ACHN (cell line): ENCODE results near the gene CCDC78.
"Not testable (repeated sequence)": the region's sequence is repeated elsewhere in the genome, so short reads cannot be mapped to it uniquely, and the experiment has no call there.

ENCODE experiments used
- DNase-seq: peaks from one replicate; pipeline ENCODE4 v3.0.0-alpha.2; 2015
- in situ Hi-C: cut with HindIII; loops from 2 replicates; pipeline ENCODE4 v1.10.0; 2017; ENCODE audit warnings: low sequenced_read_pairs, low pct_ligation_motif_present, low pct_unique_long_range_greater_than_20kb

Gene CCDC78

DNA sequence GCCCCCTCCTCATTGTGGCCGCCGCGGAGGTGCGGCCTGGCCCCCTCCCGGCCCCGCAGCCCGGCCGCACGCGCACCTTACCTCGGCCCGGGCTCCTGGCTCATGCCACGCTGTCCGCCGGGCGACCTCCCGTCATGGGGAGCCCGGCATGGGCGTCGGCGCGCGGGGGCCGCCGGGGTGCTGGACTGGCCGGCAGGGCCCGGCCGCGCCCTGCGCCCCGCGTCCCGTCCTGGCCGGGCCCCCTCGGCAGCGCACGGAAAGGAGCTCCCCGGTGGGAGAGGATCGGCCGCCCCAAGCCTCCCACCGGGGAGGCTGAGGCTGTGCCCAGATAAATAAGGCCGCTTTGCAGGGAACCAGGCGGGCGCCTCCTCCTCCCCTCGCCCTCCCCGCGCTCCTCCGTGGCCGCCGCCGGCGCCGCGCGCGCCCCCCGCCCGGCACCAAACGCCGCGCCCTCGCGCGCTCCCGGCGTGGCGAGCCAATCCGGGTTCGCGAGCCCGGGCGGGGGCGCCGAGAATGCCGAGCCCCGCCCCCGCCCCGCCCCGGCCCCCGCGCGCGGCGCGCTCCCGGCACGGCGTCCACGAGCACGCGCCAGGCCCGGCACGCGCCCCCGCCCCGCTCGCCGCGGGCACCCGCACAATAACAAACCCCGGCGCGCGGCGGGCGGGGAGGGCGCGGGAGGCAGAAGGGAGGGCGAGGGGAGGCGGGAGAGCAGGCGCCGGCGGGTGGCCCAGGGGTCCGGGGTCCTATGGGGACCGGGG is 20.6 kb downstream of the CCDC78 start, which contains the start of gene FBXL16:
FBXL16 (minus strand) TSS at position 371 of the 758 bp plus-strand sequence. CDS start 8,396 bp downstream, outside the sequence.
- DNase-seq = no peak
- in situ Hi-C loops = no loop called here

DNA sequence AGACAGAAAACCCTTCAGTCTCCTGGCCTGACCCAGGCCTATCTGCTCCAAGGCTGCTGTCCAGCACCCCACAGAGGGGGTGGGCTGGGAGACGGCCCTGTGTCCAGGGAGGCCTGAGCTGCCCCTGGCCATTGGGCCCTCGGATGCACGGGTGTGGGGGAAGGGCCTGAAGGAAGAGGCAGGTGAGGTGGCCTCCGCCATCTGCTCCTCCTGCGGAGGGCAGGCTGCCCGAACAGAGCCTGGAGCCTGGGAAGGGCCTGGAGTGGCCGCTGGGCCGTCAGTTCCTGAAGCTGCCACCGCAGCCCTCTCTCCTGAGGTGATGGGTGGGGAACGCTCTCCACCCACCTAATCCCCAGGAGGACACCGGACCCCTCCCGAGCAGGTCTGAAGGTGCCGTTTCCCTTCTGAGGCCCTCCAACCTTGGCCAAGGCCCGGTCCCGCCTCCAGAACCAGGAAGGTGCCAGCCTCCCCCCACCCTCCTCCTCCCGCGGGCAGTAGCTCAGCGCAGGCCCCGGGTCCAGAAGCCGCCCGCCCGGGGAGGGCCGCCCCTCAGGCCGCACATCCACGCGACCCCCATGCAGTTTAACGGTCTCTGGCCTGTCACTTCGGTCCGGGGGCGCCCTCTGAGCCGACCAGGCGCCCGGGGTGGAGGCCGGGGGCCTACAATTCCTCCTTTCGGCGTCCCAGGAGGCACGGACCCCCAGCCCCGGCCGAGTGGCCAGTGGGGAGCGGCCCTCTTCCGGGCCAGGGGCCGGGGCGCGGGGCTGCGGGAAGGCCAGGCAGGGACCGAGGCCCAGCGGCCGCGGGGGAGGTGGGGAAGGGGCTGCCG is 21.5 kb downstream of the CCDC78 start:
- DNase-seq = no peak
- in situ Hi-C loops = no loop called here

DNA sequence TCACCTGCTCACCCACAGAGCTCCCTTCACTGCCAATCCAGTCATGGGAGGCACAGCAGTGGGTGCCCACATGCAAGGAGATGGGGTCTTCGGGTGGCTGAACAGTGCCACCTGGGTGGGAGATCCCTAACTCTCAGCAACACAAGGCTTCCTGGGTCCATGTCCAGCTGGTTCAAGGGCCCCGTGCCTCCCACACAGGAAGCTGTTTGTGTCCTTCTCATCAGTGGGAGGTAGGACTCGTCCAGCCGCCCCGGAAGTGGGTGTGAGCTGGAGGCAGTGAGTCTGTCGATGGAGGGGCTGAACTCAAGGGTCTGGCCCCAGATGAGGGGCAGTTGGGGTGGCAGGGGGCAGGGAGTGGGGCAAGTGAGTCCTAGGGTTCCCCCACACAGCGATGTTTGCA is 22.2 kb downstream of the CCDC78 start:
- DNase-seq = no peak
- in situ Hi-C loops = no loop called here

DNA sequence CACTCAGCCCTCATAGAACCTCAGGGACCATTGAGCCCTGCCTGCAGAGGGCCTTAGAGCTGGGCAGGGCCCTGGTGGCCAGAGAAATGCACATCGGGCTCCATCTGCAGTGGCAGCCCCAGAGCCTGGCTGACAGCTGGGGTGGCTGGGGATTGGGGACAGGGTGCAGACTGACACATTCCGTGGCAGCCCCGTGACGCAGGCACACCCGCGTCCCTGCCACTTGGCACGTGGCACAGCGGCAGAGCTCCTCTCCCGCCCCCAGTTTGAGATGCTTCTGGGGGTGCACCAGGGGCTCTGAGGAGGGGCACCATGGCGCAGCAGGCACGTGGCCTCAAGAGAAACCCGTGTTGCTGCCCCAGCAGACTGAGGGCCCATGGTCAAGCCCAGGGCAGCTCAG is 22.8 kb downstream of the CCDC78 start:
- in situ Hi-C loops = no loop called here

DNA sequence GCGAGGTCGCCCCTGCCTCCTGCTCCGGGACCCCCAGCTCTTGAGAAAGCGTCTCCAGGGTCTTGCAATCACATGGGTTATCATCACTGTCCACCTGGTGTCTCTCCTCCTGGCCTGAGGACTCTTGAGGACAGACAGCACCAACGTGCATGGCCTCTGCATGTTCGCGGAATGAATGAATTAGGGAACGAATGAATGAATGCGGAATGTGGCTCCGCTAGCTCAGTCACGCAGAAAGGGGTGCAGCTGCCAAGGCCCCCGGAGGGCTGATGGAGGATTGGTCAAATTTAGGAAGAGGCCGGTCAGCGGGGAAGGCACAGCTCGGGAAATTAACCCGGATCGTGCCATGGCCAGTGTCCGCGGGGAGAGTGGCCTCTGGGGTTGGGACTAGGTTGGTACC is 23.9 kb downstream of the CCDC78 start:
- no peak for DNase-seq
- in situ Hi-C loops = no loop called here

More for the DNA sequence above, 22.8 kb downstream of the CCDC78 start:
- no peak for DNase-seq

DNA sequence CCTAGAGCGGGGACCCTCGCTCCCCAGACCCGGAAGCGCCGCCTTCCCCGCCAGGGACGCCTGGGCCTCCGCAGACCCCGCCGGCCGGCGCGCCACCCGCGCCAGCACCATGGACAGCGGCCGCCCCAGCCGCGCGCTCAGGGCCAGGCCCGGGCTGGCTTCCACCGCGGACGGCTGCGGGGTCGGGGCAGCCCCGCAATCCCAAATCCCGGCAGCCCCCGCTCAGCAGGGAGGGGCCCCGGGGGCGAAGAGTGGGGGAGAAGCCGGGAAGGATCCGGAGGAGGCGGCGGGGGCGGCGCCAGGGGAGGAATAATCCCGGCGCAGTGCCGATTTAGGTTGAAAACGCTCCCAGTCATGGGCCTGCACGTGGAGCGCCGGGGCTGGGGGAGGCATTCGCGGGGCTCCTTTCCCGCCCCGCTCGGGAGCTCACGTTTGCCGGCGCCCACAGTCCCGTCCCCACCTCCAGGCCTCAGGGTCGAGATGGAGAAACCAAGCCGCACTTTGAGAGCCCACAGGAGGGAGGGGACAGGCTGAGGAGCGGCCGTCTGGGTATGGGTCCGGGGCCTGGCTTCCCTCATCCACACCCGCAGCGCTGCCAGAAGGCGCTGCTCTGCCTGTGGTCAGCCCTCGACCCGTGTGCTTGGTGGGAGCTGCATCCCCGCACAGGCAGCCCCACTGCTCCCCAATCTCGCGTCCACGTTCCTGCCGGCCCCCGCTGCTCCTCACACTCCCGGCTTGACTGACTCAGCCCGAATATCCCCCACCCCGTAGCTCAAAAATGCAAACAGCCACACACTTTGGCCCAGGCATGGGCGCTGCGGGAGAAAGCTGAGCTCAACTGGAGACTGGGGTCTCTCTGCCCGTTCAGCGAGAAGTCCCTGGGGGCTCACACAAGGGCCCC is 25.3 kb downstream of the CCDC78 start:
- DNase-seq = peak; percentile 52
- in situ Hi-C loops = no loop called here

DNA sequence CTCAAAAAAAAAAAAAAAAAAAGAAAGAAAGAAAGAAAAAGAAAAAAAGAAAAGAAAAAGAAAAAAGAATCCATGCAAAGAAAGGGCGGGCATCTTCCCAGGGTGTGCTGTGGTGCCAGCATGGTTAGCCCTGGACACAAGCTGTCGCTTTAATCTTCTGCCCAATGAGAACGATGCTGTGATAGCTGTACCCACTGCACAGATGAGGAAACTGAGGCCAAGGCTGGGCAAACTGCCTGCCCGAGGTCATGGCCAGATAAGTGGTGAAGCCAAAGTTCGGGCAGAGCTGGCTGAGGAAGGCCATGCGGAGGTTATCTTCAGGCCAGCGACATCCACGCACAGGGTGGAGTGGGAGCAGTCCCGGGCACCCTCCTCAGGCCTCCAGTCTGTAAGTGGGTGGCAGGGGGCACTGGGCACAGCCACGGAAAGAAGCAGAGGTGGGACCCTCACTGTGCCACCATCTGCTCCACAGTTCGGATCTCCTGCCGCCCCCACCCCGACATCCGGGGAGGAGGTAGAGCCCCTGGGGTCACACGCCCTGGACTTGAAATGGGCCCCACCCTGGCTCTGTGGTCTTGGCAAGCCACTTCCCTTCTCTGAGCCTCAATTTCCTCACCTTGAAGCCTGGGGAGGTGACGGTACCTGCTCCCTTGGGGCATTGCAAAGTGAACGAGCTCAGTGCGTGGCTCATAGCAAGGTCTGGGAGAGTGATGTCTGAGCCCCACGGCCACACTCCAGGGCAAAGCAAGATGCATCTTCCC is 27.2 kb downstream of the CCDC78 start:
- DNase-seq = no peak
- in situ Hi-C loops = no loop called here

DNA sequence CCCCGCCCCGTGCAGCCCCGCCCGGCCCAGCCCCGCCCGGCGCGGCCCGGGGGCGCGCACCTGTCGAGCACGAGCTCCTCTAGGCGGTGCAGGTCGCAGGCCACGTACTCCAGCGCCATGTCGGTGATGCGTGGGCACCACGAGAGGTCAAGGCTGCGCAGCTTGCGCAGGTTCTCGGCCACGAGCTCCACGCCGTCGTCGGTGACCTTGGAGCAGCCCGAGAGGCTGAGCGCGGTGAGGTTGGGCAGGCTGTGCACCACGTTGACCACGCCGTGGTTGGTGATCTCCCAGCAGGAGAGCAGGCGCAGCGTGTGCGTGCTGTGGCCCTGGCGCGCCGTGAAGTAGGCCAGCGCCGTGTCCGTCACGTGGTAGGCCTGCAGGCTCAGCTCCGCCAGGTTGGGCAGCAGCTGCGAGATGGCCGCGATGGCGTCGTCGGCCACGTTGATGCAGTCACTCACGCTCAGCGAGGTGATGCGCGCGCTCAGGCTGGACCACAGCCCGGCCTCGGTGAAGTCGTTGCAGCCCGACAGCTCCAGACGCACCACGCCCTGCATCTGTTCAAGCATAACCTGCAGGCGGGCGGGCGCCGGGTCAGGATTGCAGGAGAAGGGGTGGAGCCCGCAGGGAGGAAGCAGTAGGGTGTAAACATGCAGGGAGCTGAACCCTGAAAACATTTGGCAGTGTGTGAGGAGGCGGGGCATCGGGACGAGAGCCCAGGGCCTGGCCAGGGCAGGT is 30.7 kb downstream of the CCDC78 start:
- in situ Hi-C loops = no loop called here
- DNase-seq = peak; percentile 86

DNA sequence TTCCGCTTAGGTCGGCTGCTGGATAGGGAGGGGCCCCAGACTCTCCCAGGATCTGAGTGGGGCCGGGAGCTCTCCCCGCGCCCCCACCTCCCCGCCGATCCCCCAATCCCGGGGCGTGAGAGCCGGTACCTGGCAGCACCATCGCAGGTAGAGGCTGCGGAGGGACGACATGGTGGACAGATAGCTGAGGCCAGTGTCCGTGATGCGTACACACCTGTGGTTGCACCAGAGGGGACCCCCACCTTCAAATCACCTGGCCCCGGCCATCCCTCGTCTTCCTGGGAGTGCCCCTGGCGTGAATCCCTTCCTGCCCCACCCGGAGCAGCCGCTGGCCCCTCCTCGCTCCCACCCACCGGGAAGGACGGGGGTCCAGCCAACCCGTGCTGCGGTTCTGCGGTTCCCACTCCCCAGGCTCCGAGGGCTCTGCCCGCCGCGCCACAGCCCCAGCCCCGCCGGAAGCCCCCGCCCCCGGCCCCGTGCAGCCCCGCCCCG is 31.3 kb downstream of the CCDC78 start:
- in situ Hi-C loops = no loop called here
- DNase-seq = no peak

DNA sequence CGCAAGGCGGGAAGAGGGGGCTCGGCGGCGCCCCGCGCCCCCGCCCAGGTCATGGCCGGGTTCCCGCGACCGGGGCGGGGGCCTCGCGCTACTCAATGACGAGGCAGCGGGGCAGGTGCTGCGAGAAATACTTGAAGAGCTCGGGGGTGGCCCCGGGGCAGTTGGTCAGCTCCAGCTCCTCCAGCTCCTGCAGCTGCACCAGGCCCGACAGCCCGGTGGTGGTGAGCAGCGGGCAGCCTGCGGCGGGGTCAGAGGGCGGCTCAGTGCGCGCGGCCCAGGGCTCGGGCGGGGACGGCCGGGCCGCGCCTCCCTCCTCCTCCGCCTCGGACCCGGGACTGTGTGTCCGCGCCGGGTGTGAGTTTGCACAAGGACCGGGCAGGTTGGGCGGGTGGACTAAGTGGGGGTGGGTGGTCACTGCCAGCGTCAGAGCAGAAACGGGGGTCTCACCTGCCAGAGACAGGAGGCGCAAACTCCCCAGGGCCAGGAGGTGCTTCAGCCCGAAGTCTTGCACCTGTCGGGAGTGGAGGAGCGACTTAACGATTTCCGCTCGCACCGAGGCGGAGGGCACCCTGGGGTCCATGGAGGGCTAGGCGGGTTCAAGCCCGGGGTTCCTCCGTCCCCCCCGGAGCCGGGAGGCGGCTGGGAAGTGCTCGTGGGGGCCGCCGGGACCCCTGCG is 31.9 kb downstream of the CCDC78 start:
- in situ Hi-C loops = no loop called here
- DNase-seq = no peak

DNA sequence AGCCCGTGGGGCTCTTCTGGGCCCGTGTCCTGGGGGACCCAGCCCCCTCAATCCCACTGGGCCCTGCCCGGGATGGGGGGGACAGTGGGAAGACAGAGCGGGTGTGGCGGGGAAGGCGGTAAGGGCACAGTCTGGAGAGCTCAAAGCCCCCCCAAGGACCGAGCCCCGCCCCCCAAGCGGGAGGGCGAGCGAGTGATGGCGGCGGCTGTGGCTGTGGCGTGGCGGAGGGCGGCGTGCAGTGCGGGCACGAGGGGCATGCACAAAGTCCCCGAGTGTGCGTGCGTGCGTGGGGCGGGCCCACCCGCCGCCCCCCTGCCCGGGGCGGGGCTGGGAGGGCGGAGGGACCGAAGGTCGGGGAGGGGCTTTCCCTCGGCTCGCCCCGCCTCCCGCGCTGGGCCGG is 32.5 kb downstream of the CCDC78 start:
- in situ Hi-C loops = no loop called here
- DNase-seq = no peak

DNA sequence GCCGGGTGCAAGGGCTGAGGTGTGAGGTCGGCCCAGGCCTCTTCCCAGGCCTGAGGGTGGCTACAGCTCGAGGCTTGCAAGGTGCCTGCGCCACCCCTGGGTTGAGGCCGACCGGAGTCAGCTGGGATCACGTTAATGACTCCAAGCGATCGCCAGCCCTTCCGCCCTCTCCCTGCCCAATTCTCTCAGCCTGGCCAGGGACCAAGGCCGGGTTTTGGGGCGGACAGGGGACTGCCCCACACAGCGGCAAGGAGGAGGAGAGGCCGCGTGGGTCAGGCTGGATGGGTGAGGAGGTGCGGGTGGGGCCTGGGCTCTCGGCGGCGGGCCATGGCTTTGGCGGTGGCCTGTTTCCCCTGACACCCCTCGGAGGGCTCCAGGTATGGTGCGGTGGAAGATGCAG is 32.9 kb downstream of the CCDC78 start:
- in situ Hi-C loops = no loop called here
- no peak for DNase-seq

DNA sequence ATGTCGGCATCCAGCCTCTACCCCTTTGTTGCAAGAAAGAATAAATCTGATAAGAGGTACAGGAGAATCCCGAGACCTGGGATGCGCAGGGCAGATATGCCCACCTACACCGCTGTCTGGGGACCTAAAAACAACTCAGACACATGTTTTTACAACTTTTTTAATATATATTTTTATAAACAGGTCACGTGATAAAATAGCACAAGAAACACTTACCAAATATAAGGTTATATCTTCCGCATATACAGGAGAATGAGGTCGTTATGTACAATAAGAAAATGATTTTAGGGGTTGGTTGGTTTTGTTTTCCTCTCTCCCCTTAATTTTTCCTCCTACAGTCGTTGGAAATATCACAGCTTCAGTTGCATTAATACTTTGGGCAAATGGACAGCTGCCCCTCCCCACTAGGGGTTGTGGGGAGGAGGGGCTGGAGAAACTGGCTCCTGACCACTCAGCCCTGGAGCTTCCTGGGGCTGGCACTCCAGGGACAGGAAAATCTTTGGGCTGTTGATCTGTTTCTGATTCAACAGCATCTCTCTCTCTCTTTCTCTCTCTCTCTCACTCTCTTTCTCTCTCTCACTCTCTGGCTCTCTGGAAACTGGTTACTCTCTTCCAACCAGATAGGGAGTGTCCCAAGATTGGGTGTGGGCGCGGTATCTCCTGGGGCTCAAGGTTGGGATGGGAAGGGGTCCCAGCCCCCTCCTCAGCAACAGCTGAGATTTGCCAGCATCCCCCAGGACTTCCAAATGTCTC is 33.7 kb downstream of the CCDC78 start:
- in situ Hi-C loops = no loop called here
- no peak for DNase-seq

DNA sequence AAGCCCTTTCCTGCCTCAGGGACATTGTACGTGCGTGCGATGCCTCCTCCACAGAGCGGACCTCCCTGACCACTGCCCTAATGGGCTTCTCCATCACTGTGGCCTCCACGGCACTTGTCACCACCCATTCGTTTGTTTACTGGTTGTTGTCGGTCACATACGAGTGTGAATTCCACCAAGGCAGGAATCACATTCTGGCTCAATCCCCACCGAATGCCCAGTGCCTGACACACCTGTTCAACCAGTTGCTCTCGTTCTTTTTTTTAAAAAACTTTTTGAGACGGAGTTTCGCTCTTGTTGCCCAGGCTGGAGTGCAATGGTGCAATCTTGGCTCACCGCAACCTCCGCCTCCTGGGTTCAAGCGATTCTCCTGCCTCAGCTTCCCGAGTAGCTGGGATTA is 35.0 kb downstream of the CCDC78 start:
- DNase-seq, in situ Hi-C loops: not testable (repeated sequence)

DNA sequence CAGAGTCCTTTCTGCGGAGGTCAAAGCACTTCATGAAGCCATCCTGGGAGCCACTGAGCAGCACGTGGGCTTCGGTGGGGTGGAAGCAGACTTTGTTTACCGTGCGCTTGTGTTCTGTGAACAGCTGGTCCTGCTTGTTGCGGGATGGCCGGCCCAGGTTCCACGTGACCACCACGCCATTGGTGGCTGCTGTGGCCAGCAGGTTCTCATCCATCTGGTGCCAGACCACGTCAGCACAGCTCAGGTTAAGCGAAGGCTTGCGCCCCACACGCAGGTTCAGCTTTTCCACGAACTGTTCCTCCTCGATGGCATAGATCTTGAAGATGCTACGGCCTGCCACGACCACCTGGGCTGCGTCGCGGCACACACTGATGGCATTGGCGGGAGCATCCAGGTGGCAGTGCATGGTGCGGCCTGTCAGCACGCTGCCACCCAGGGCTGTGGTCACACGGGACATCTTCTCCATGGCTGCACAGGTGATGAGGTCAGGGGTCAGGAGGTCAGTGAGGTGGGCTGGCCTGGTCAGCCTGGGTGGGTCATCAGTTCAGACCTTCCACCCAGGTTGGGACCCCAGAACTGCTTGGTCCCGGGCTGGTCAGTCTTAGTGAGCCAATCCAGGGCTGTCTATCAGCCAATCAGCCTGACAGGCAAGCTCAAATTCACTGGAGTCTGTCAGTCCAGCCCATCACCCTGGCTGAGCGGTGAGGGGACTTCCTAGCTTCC is 36.9 kb downstream of the CCDC78 start:
- in situ Hi-C loops = no loop called here
- no peak for DNase-seq

DNA sequence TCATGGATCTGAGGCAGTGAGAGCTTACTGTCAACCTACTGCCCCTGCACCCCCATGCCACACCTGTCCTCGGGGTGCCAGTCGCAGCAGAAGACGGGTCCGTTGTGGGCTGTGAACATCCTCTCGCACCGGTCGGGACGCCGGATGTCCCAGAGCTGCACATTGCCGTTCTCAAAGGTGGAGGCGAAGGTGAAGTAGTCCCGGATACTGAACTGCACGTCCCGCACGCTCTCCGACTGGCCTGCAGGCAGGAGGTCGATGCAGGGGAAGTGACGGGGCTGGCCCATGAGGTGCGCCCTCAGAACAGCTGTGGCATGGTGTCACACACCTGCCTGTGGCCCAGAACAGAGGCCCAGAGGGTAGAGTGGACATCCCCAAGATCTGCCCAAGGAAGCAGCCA is 38.7 kb downstream of the CCDC78 start:
- in situ Hi-C loops = no loop called here
- no peak for DNase-seq
